Erythroblast (primary cell): ENCODE measurements around the gene B9D1.
A peak's percentile ranks its signal among the peaks of the same experiment; 100 is the strongest.

Experiments used
- DNase-seq, 2 experiments: peaks; one replicate each; lab custom pipeline; 2025; lab: John Stamatoyannopoulos, UW
- GATA1 ChIP-seq: IDR thresholded peaks from 2 replicates; pipeline ENCODE4 v1.6.1; 2011; ENCODE audit warnings: low read depth, mild to moderate bottlenecking, control low read depth, low read length, moderate library complexity
- POLR2A ChIP-seq: IDR thresholded peaks from 2 replicates; pipeline ENCODE4 v1.6.1; 2011; ENCODE audit warnings: mild to moderate bottlenecking, low read length

Gene B9D1

DNA sequence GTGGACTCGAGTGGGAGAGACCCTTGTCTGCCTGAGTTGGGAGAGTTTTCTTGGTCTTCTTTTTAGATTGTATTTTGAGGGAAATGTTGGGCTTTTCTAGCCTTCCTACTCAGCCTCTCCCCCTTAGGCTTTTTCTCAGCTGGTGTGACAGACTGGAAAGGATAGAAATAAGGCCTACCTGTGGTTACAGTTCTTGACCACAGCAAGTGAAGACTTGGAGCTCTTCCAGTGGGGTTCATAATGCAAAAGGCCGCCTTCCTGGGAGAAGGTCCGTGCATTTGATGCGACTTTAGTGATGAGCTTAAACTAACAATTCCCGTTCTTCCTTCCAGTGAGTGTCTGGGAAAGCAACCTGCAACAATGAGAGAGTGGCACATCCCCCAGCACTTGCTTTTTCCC, 56.8 kb downstream of the B9D1 start:
- DNase-seq: no peak
- TF ChIP-seq GATA1 (no peak), POLR2A (no peak)

- TF ChIP-seq GATA1 (no peak), POLR2A (no peak)
- peak in 1 of 2 experiments; percentile 24 for DNase-seq
Measured at GRCh38 chr17:19305256-19305655, 57.3 kb downstream of the B9D1 start.

DNA sequence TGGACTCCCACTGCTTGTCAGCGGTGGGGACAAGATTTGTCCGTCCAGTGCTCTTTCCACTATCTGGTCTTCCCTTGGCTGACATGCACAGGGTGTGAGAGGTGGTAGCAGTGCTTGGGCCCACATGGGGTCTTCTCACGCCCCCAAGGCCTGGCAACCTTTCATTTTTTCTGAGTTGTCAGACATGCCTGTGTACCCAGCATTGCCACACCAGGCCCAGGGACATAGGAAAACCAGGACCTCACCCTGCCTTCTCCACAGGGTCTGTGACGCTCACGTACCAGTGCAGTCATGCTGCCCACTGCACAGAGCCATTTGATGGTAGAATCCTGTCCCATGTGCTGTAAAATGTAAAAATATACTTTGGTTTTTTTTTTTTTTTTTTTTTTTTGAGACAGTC, 57.8 kb downstream of the B9D1 start:
- TF ChIP-seq POLR2A (no peak), GATA1 (no peak)
- DNase-seq: no peak

GRCh38 chr17:19304209-19304608, 58.3 kb downstream of the B9D1 start:
- TF ChIP-seq POLR2A: no peak
- no peak for TF ChIP-seq GATA1
- peak; percentile 13 to 33 for DNase-seq

DNA sequence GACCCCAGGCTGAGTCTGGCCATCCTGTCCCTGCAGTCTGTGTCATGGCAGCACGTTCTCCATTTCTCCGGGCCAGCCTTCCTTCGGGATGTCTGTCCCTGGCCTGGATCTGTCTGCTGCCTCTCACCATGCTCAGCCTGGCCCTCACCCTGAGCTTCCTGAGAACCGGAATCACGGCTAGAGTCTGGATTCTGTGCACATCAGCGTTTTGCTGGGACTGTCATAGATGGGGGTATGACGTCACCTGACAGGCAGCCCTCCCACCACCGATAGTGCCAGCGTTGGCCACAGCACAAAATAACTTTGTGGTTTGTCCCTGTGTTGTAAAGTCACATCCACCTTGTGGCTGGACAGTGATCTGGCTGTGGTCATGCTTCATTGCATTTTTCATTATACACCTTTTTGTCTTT, 59.2 kb downstream of the B9D1 start:
- TF ChIP-seq GATA1: no peak
- no peak for TF ChIP-seq POLR2A
- no peak for DNase-seq

GRCh38 chr17:19302791-19303331, 59.7 kb downstream of the B9D1 start:
- no peak for DNase-seq

GRCh38 chr17:19301973-19302372, 60.5 kb downstream of the B9D1 start:
- TF ChIP-seq GATA1 (no peak), POLR2A (no peak)
- DNase-seq: no peak

More at GRCh38 chr17:19302791-19303331, 59.7 kb downstream of the B9D1 start:
- TF ChIP-seq POLR2A (no peak), GATA1 (no peak)

- DNase-seq: no peak
- TF ChIP-seq GATA1: no peak
- no peak for TF ChIP-seq POLR2A
Measured at GRCh38 chr17:19301274-19301951, 61.1 kb downstream of the B9D1 start.

- no peak for DNase-seq
- TF ChIP-seq GATA1: no peak
- TF ChIP-seq POLR2A: no peak
Measured at GRCh38 chr17:19299866-19300265, 62.7 kb downstream of the B9D1 start.

GRCh38 chr17:19299214-19299747, 63.2 kb downstream of the B9D1 start:
- no peak for TF ChIP-seq GATA1
- no peak for TF ChIP-seq POLR2A
- no peak for DNase-seq

DNA sequence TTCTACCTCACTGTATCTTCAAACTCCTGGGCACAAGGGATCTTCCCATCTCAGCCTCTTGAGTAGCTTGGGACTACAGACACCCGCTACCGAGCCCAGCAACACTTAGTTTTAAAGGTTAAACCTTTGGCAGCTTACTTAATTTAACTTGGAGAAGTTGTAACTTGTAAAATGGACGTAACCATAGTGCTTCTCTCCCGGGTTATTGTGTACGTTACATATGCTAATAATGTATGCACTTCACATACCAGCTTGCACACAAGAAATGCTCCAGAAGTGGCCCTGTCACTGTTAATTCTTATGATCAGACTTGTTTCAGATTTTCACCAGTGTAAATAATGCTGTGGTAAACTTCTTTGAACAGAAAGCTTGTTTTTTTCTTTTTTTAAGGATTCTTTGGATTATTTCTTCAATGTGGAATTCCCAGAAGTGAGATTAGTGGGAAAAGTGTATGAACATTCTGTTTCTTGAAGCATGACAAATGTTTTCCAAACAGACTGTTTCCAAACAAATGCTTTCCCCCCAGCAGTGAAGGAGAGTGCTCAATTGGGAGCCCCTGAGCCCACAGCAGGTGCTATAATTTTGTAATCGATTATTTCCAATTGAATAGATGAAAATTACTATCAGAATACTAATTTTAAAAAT, 63.8 kb downstream of the B9D1 start:
- no peak for TF ChIP-seq POLR2A
- TF ChIP-seq GATA1: no peak
- DNase-seq: no peak

- no peak for DNase-seq
- TF ChIP-seq GATA1: no peak
Measured at GRCh38 chr17:19296786-19297778, 65.4 kb downstream of the B9D1 start.

- TF ChIP-seq GATA1: no peak
- no peak for TF ChIP-seq POLR2A
Measured at GRCh38 chr17:19295473-19296135, 66.9 kb downstream of the B9D1 start.

GRCh38 chr17:19294443-19294842, 68.1 kb downstream of the B9D1 start:
- TF ChIP-seq POLR2A (no peak), GATA1 (no peak)
- no peak for DNase-seq

More at GRCh38 chr17:19295473-19296135, 66.9 kb downstream of the B9D1 start:
- no peak for DNase-seq
